ENCODE measurements around the gene BCAT1. TPM values are rescaled to one million over a fixed set of nuclear protein-coding genes. Genes with fewer than 3 reads are reported as not detected.
"Not testable (repeated sequence)": the region's sequence is repeated elsewhere in the genome, so short reads cannot be mapped to it uniquely, and the experiment has no call there.

BCAT1 gene
- total RNA-seq, 4 donors from 2014 or later, result 11.4 to 39.3 (median 18.0) TPM

GRCh38 chr12:24945845-24946244 lies 3.1 kb downstream of the BCAT1 start:
- Histone ChIP-seq H3K9me3 (no peaks in the 10 kb centered on the region), H3K36me3 (no peaks in the 10 kb centered on the region), H3K27me3 (peaks cover 16% of the 10 kb centered on the region), H3K27ac (no peak overlapping the region), H3K4me1 (peaks cover 0 to 17% (median 0%) of the 10 kb centered on the region in 3 donors), H3K4me3 (no peak overlapping the region)
- no peak for ATAC-seq
- TF ChIP-seq EP300 (IDR thresholded peaks at IDR 0.05) (no peak), CTCF (IDR thresholded peaks at IDR 0.05) (no peak), POLR2AphosphoS5 (IDR thresholded peaks at IDR 0.05) (no peak), POLR2A (IDR thresholded peaks at IDR 0.05) (no peak)

- no peak for TF ChIP-seq POLR2A (IDR thresholded peaks at IDR 0.05)
- TF ChIP-seq EP300 (IDR thresholded peaks at IDR 0.05), result no peak
- no peak for TF ChIP-seq CTCF (IDR thresholded peaks at IDR 0.05)
- no peak for TF ChIP-seq POLR2AphosphoS5 (IDR thresholded peaks at IDR 0.05)
- peaks cover 16% of the 10 kb centered on the region for H3K27me3 ChIP-seq
- H3K27ac ChIP-seq, result no peak overlapping the region
- ATAC-seq, result no peak
- peaks cover 0 to 17% (median 0%) of the 10 kb centered on the region in 3 donors for H3K4me1 ChIP-seq
- H3K9me3 ChIP-seq, result no peaks in the 10 kb centered on the region
- no peaks in the 10 kb centered on the region for H3K36me3 ChIP-seq
- WGBS, 2 donors (ENCODE audit: low coverage in 1 of 2), result 100% methylated on average over 1 of the region's 1 CpG
- H3K4me3 ChIP-seq, result no peak overlapping the region
Observed at GRCh38 chr12:24945039-24945438, 3.9 kb downstream of the BCAT1 start.

- TF ChIP-seq EP300 (IDR thresholded peaks at IDR 0.05), result no peak
- TF ChIP-seq POLR2A (IDR thresholded peaks at IDR 0.05), result no peak
- TF ChIP-seq CTCF (IDR thresholded peaks at IDR 0.05), result no peak
- no peak for TF ChIP-seq POLR2AphosphoS5 (IDR thresholded peaks at IDR 0.05)
- 84 to 92% methylated on average over 2 of the region's 2 CpGs for WGBS, 2 donors (ENCODE audit: low coverage in 1 of 2)
- no peak overlapping the region for H3K27ac ChIP-seq
- H3K4me1 ChIP-seq, result peaks cover 0 to 17% (median 0%) of the 10 kb centered on the region in 3 donors
- H3K27me3 ChIP-seq, result peaks cover 16% of the 10 kb centered on the region
- H3K4me3 ChIP-seq, result no peak overlapping the region
- ATAC-seq, result no peak
- H3K9me3 ChIP-seq, result no peaks in the 10 kb centered on the region
- no peaks in the 10 kb centered on the region for H3K36me3 ChIP-seq
Observed at GRCh38 chr12:24944601-24944975, 4.3 kb downstream of the BCAT1 start.

GRCh38 chr12:24943947-24944600 lies 4.8 kb downstream of the BCAT1 start:
- no peak overlapping the region for H3K4me3 ChIP-seq
- WGBS, 2 donors (ENCODE audit: low coverage in 1 of 2), result 43 to 50% methylated on average over 5 to 6 of the region's 6 CpGs
- H3K27ac ChIP-seq, result no peak overlapping the region
- no peak for ATAC-seq
- H3K36me3 ChIP-seq, result no peaks in the 10 kb centered on the region
- no peaks in the 10 kb centered on the region for H3K9me3 ChIP-seq
- peaks cover 16% of the 10 kb centered on the region for H3K27me3 ChIP-seq
- no peak for TF ChIP-seq EP300 (IDR thresholded peaks at IDR 0.05)
- no peak for TF ChIP-seq POLR2A (IDR thresholded peaks at IDR 0.05)
- peaks cover 0 to 13% (median 0%) of the 10 kb centered on the region in 3 donors for H3K4me1 ChIP-seq

- Histone ChIP-seq H3K9me3 (no peaks in the 10 kb centered on the region), H3K4me1 (no peaks in the 10 kb centered on the region), H3K4me3 (no peak overlapping the region), H3K27ac (no peak overlapping the region), H3K36me3 (no peaks in the 10 kb centered on the region), H3K27me3 (no peaks in the 10 kb centered on the region)
- 95 to 100% methylated on average over 2 of the region's 2 CpGs for WGBS, 2 donors (ENCODE audit: low coverage in 1 of 2)
- no peak for ATAC-seq
- TF ChIP-seq POLR2A (IDR thresholded peaks at IDR 0.05) (no peak), CTCF (IDR thresholded peaks at IDR 0.05) (no peak), EP300 (IDR thresholded peaks at IDR 0.05) (no peak), POLR2AphosphoS5 (IDR thresholded peaks at IDR 0.05) (no peak)
Observed at GRCh38 chr12:24940157-24940556, 8.7 kb downstream of the BCAT1 start.

GRCh38 chr12:24939551-24939950 lies 9.3 kb downstream of the BCAT1 start:
- ATAC-seq, H3K9me3 ChIP-seq, H3K27me3 ChIP-seq, H3K4me3 ChIP-seq, H3K4me1 ChIP-seq, H3K36me3 ChIP-seq, H3K27ac ChIP-seq: not testable (repeated sequence)
- WGBS, 2 donors (ENCODE audit: low coverage in 1 of 2), result 95 to 98% methylated on average over 5 to 6 of the region's 6 CpGs
